ENCODE data around the gene DNAJC11.

- TF ChIP-seq, protein P1, sequence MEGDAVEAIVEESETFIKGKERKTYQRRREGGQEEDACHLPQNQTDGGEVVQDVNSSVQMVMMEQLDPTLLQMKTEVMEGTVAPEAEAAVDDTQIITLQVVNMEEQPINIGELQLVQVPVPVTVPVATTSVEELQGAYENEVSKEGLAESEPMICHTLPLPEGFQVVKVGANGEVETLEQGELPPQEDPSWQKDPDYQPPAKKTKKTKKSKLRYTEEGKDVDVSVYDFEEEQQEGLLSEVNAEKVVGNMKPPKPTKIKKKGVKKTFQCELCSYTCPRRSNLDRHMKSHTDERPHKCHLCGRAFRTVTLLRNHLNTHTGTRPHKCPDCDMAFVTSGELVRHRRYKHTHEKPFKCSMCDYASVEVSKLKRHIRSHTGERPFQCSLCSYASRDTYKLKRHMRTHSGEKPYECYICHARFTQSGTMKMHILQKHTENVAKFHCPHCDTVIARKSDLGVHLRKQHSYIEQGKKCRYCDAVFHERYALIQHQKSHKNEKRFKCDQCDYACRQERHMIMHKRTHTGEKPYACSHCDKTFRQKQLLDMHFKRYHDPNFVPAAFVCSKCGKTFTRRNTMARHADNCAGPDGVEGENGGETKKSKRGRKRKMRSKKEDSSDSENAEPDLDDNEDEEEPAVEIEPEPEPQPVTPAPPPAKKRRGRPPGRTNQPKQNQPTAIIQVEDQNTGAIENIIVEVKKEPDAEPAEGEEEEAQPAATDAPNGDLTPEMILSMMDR (IDR thresholded peaks at IDR 0.05), result no peak
- TF ChIP-seq POLR2AphosphoS5 (IDR thresholded peaks at IDR 0.05) (no peak), POLR2A (IDR thresholded peaks at IDR 0.05) (no peak)
Observed at GRCh38 chr1:6592865-6593593, 108.6 kb downstream of the DNAJC11 start.

All from breast epithelium (tissue), 3 donors.